Measurements from ENCODE around the gene ACAT1.
"Not testable (repeated sequence)": the region's sequence is repeated elsewhere in the genome, so short reads cannot be mapped to it uniquely, and the experiment has no call there.

Gene ACAT1

GRCh38 chr11:108142304-108142703, 20.9 kb downstream of the ACAT1 start:
- no peak for FAIRE-seq
- no peak for DNase-seq (ENCODE audit: insufficient read length, low spot score)

- DNase-seq (ENCODE audit: insufficient read length, low spot score) (no peak), FAIRE-seq (no peak)
Measured at GRCh38 chr11:108144615-108145014, 23.2 kb downstream of the ACAT1 start.

- DNase-seq (ENCODE audit: insufficient read length, low spot score) (no peak), FAIRE-seq (no peak)
Measured at GRCh38 chr11:108147150-108147549, 25.8 kb downstream of the ACAT1 start.

- DNase-seq (ENCODE audit: insufficient read length, low spot score) (no peak), FAIRE-seq (no peak)
Measured at GRCh38 chr11:108148556-108148955, 27.2 kb downstream of the ACAT1 start.

- no peak for DNase-seq (ENCODE audit: insufficient read length, low spot score)
- FAIRE-seq, result no peak
Measured at GRCh38 chr11:108154591-108154990, 33.2 kb downstream of the ACAT1 start.

- peak; percentile 59 for DNase-seq (ENCODE audit: insufficient read length, low spot score)
- FAIRE-seq, result peak; percentile 97
Measured at GRCh38 chr11:108160970-108161566, 39.7 kb downstream of the ACAT1 start.

- DNase-seq (ENCODE audit: insufficient read length, low spot score); FAIRE-seq: not testable (repeated sequence)
Measured at GRCh38 chr11:108162878-108163277, 41.5 kb downstream of the ACAT1 start.

GRCh38 chr11:108167624-108168023, 46.3 kb downstream of the ACAT1 start:
- no peak for DNase-seq (ENCODE audit: insufficient read length, low spot score)
- no peak for FAIRE-seq

- FAIRE-seq, result no peak
- no peak for DNase-seq (ENCODE audit: insufficient read length, low spot score)
Measured at GRCh38 chr11:108170184-108170583, 48.8 kb downstream of the ACAT1 start.

GRCh38 chr11:108177570-108177969, 56.2 kb downstream of the ACAT1 start:
- DNase-seq (ENCODE audit: insufficient read length, low spot score), result no peak
- no peak for FAIRE-seq

GRCh38 chr11:108193725-108194124, 72.4 kb downstream of the ACAT1 start:
- DNase-seq (ENCODE audit: insufficient read length, low spot score) (no peak), FAIRE-seq (no peak)

GRCh38 chr11:108196901-108197300, 75.5 kb downstream of the ACAT1 start:
- peak; percentile 16 for DNase-seq (ENCODE audit: insufficient read length, low spot score)
- FAIRE-seq, result peak; percentile 87

Measured in GM19239 (cell line).